ENCODE measurements around the gene RASSF8. TPM values are rescaled to one million over a fixed set of nuclear protein-coding genes. Genes with fewer than 3 reads are reported as not detected.

Gene RASSF8
- total RNA-seq, 6 donors from 2014 or later: 23.0 to 78.5 (median 60.7) TPM

DNA sequence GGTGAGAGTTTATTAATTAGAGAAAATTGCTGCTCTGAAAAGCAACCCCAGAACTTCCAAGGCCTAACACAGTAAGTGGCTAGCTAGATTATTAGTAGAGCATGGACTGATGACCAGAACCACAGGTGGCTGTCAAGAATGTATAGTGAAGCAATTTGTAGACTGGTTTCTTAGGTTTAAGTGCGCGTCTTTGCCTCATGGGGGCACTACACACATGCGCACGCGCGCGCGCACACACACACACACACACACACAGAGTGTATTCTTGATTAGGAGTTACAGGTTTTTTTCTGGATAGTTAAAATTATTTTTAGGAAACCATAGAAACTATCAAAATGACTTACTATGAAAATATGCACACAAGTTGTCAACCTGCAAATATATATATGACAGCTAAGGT is 99.8 kb downstream of the RASSF8 start:
- peaks cover 4 to 9% (median 8%) of the 10 kb centered on the region in 4 donors for H3K4me1 ChIP-seq
- DNase-seq: no peak
- 93 to 96% methylated on average over 8 of the region's 8 CpGs for WGBS, 2 donors

GRCh38 chr12:26058818-26059217 is 100.3 kb downstream of the RASSF8 start:
- no peak for DNase-seq
- Histone ChIP-seq H3K4me3 (no peak overlapping the region), H3K4me1 (peaks cover 0 to 8% (median 5%) of the 10 kb centered on the region in 4 donors), H3K27ac (no peak overlapping the region), H3K27me3 (no peaks in the 10 kb centered on the region), H3K36me3 (no peaks in the 10 kb centered on the region), H3K9me3 (no peaks in the 10 kb centered on the region)
- 76% methylated on average over 1 of the region's 1 CpG for WGBS, 2 donors
- TF ChIP-seq EP300 (IDR thresholded peaks at IDR 0.05): no peak
- no peak for TF ChIP-seq POLR2A (IDR thresholded peaks at IDR 0.05)
- no peak for TF ChIP-seq CTCF (IDR thresholded peaks at IDR 0.05)
- TF ChIP-seq POLR2AphosphoS5 (IDR thresholded peaks at IDR 0.05): no peak
- ATAC-seq (ENCODE audit: low FRiP score in 2 of 2): no peak

More for the DNA sequence above, 99.8 kb downstream of the RASSF8 start:
- Histone ChIP-seq H3K4me3 (no peak overlapping the region), H3K27me3 (no peaks in the 10 kb centered on the region), H3K9me3 (no peaks in the 10 kb centered on the region), H3K36me3 (no peaks in the 10 kb centered on the region), H3K27ac (no peak overlapping the region)
- no peak for ATAC-seq (ENCODE audit: low FRiP score in 2 of 2)
- TF ChIP-seq POLR2A (IDR thresholded peaks at IDR 0.05) (no peak), CTCF (IDR thresholded peaks at IDR 0.05) (no peak), POLR2AphosphoS5 (IDR thresholded peaks at IDR 0.05) (no peak), EP300 (IDR thresholded peaks at IDR 0.05) (no peak)

- 91 to 96% methylated on average over 3 of the region's 3 CpGs for WGBS, 2 donors
- no peaks in the 10 kb centered on the region for H3K9me3 ChIP-seq
- H3K36me3 ChIP-seq: peaks cover 0 to 5% (median 0%) of the 10 kb centered on the region in 4 donors
- H3K4me1 ChIP-seq: no peaks in the 10 kb centered on the region
- no peaks in the 10 kb centered on the region for H3K27me3 ChIP-seq
- TF ChIP-seq POLR2AphosphoS5 (IDR thresholded peaks at IDR 0.05) (no peak), CTCF (IDR thresholded peaks at IDR 0.05) (no peak), POLR2A (IDR thresholded peaks at IDR 0.05) (no peak), EP300 (IDR thresholded peaks at IDR 0.05) (no peak)
- no peak overlapping the region for H3K27ac ChIP-seq
- no peak overlapping the region for H3K4me3 ChIP-seq
- ATAC-seq (ENCODE audit: low FRiP score in 2 of 2) (no peak), DNase-seq (no peak)
These were observed 103.5 kb downstream of the RASSF8 start for GRCh38 chr12:26062006-26062405.

DNA sequence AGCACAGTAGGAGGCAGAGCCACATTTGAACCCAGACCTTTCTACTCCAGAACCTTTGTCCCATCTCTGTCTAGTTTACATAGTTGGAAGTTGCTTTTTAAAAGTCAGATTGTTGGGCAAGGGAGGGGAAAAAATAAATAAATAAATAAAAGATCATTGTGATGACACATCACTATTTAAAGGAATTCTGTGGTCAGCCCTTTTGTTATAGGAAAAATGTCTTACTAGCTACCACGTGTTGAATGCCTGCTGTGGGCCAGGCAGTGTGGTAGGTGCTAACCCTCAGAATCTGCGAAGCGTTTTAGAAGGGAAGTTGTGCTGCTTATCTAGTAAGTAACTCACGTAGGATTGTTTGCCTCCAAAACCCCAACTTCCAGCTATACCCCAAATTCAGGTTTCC is 104.1 kb downstream of the RASSF8 start:
- no peaks in the 10 kb centered on the region for H3K27me3 ChIP-seq
- no peak overlapping the region for H3K27ac ChIP-seq
- no peak for DNase-seq
- WGBS, 2 donors: 76 to 77% methylated on average over 4 of the region's 4 CpGs
- no peaks in the 10 kb centered on the region for H3K9me3 ChIP-seq
- ATAC-seq (ENCODE audit: low FRiP score in 2 of 2): no peak
- no peak for TF ChIP-seq CTCF (IDR thresholded peaks at IDR 0.05)
- no peak overlapping the region for H3K4me3 ChIP-seq
- peaks cover 0 to 8% (median 0%) of the 10 kb centered on the region in 4 donors for H3K36me3 ChIP-seq
- no peaks in the 10 kb centered on the region for H3K4me1 ChIP-seq

GRCh38 chr12:26065451-26065850 is 107.0 kb downstream of the RASSF8 start:
- Histone ChIP-seq H3K27me3 (no peaks in the 10 kb centered on the region), H3K9me3 (no peaks in the 10 kb centered on the region), H3K36me3 (peaks cover 0 to 13% (median 0%) of the 10 kb centered on the region in 4 donors), H3K27ac (no peak overlapping the region), H3K4me1 (no peaks in the 10 kb centered on the region), H3K4me3 (no peak overlapping the region)
- ATAC-seq (ENCODE audit: low FRiP score in 2 of 2): no peak
- 93% methylated on average over 5 of the region's 5 CpGs for WGBS, 2 donors
- no peak for DNase-seq
- TF ChIP-seq CTCF (IDR thresholded peaks at IDR 0.05) (no peak), POLR2AphosphoS5 (IDR thresholded peaks at IDR 0.05) (no peak)
